Duodenal mucosa (tissue), 2 donors: Measurements from ENCODE around the gene RGL3.

Source experiments
- H3K27ac ChIP-seq: one replicate; pipeline ENCODE4 v1.7.0; 2013; ENCODE audit warnings: low read depth, low read length
- H3K27me3 ChIP-seq, 2 donors: one replicate each; pipeline ENCODE4 v1.7.0; 2013; ENCODE audit warnings: low read length in 2 of 2, control low read depth in 1 of 2; ENCODE audit not compliant: insufficient read depth in 2 of 2, control insufficient read depth in 1 of 2
- H3K36me3 ChIP-seq, 2 donors: one replicate each; pipeline ENCODE4 v1.7.0; 2013; ENCODE audit warnings: low read length in 2 of 2, control low read depth in 1 of 2; ENCODE audit not compliant: insufficient read depth in 2 of 2, control insufficient read depth in 1 of 2
- H3K4me1 ChIP-seq, 2 donors: one replicate each; pipeline ENCODE4 v1.7.0; 2013; ENCODE audit warnings: low read length in 2 of 2, control low read depth in 1 of 2; ENCODE audit not compliant: insufficient read depth in 2 of 2, control insufficient read depth in 1 of 2
- H3K4me3 ChIP-seq, 2 donors: one replicate each; pipeline ENCODE4 v1.7.0; 2013; ENCODE audit warnings: low read length in 2 of 2, low read depth in 1 of 2
- H3K9ac ChIP-seq, 2 donors: one replicate each; pipeline ENCODE4 v1.7.0; 2013; ENCODE audit warnings: low read length in 2 of 2, low read depth in 1 of 2
- H3K9me3 ChIP-seq, 2 donors: one replicate each; pipeline ENCODE4 v1.7.0; 2013; ENCODE audit warnings: low read length in 2 of 2, control low read depth in 1 of 2; ENCODE audit not compliant: control insufficient read depth in 1 of 2

Gene RGL3

GRCh38 chr19:11346104-11346940 is 72.8 kb downstream of the RGL3 start, which contains the start of the genes CCDC159 and TMEM205:
Gene CCDC159, plus strand, starts transcription at chr19:11346519. Its CDS starts 88 bp downstream, at chr19:11346607.
Gene TMEM205, minus strand, starts transcription at chr19:11346268. Its CDS starts 649 bp downstream, at chr19:11345619.
- Histone ChIP-seq H3K4me3 (peak within 1 kb of the TSS; percentile 93 to 95), H3K27me3 (no peaks in the 10 kb centered on the region), H3K36me3 (peaks cover 0 to 5% of the 10 kb centered on the region in 2 donors), H3K9me3 (peaks cover 0 to 5% of the 10 kb centered on the region in 2 donors), H3K4me1 (peaks cover 18 to 30% of the 10 kb centered on the region in 2 donors), H3K9ac (peak within 1 kb of the TSS; percentile 72 to 94), H3K27ac (peak within 1 kb of the TSS; percentile 63)

GRCh38 chr19:11345122-11345803 is 73.9 kb downstream of the RGL3 start:
- Histone ChIP-seq H3K9me3 (peaks cover 0 to 5% of the 10 kb centered on the region in 2 donors), H3K4me1 (peaks cover 18 to 30% of the 10 kb centered on the region in 2 donors), H3K9ac (peak overlapping the region; percentile 72 to 94), H3K36me3 (peaks cover 0 to 5% of the 10 kb centered on the region in 2 donors), H3K27me3 (no peaks in the 10 kb centered on the region), H3K27ac (peak overlapping the region; percentile 22), H3K4me3 (peak overlapping the region; percentile 93 to 95)
